Endodermal cell (in vitro differentiated cells): ENCODE measurements around the gene RPUSD2. TPM values are rescaled to one million over a fixed set of nuclear protein-coding genes. Genes with fewer than 3 reads are reported as not detected.

Source experiments
- DNase-seq: peaks from one replicate; pipeline ENCODE4 v3.0.0-alpha.2; 2017
- H3K27ac ChIP-seq: 2 replicates; pipeline ENCODE4 v1.5.1; 2013; ENCODE audit warnings: mild to moderate bottlenecking, low read depth, low read length, moderate library complexity
- H3K27me3 ChIP-seq: 2 replicates; pipeline ENCODE4 v1.6.1; 2013; ENCODE audit warnings: mild to moderate bottlenecking, low read length, moderate library complexity; ENCODE audit not compliant: insufficient read depth, control insufficient read depth, poor library complexity, severe bottlenecking
- H3K36me3 ChIP-seq: 2 replicates; pipeline ENCODE4 v1.7.0; 2013; ENCODE audit warnings: mild to moderate bottlenecking, low read length, moderate library complexity; ENCODE audit not compliant: control insufficient read depth, insufficient read depth
- H3K4me1 ChIP-seq: one replicate; pipeline ENCODE4 v1.7.0; 2013; ENCODE audit warnings: low read length; ENCODE audit not compliant: control insufficient read depth, insufficient read depth
- H3K4me3 ChIP-seq: 2 replicates; pipeline ENCODE4 v1.5.1; 2013; ENCODE audit warnings: mild to moderate bottlenecking, low read length, moderate library complexity
- H3K9ac ChIP-seq: 2 replicates; pipeline ENCODE4 v1.6.1; 2013; ENCODE audit warnings: mild to moderate bottlenecking, low read length, moderate library complexity; ENCODE audit not compliant: poor library complexity, severe bottlenecking; ENCODE audit errors: extremely low read depth
- H3K9me3 ChIP-seq: 2 replicates; pipeline ENCODE4 v1.6.1; 2013; ENCODE audit warnings: mild to moderate bottlenecking, low read length, moderate library complexity; ENCODE audit not compliant: control insufficient read depth
- H3K27ac Mint-ChIP-seq: 2 replicates; pipeline ENCODE4 v1.8.0; 2020; ENCODE audit warnings: mixed read lengths
- H3K27me3 Mint-ChIP-seq: 2 replicates; pipeline ENCODE4 v1.8.0; 2021; ENCODE audit warnings: mild to moderate bottlenecking, mixed read lengths; ENCODE audit not compliant: insufficient read depth
- H3K36me3 Mint-ChIP-seq: 2 replicates; pipeline ENCODE4 v1.8.0; 2020; ENCODE audit warnings: low read depth, mixed read lengths
- H3K4me1 Mint-ChIP-seq: 2 replicates; pipeline ENCODE4 v1.8.0; 2020; ENCODE audit warnings: mixed read lengths
- H3K4me3 Mint-ChIP-seq: 2 replicates; pipeline ENCODE4 v1.8.0; 2020; ENCODE audit warnings: mild to moderate bottlenecking, moderate library complexity, mixed read lengths
- H3K9me3 Mint-ChIP-seq: 2 replicates; pipeline ENCODE4 v1.8.0; 2020; ENCODE audit warnings: mild to moderate bottlenecking, mixed read lengths
- CTCF ChIP-seq: fragments of 200-600 bp; sonication (generic); conservative IDR thresholded peaks from 2 replicates; pipeline ENCODE4 v1.5.0; 2021; ENCODE audit warnings: antibody characterized with exemption, mild to moderate bottlenecking
- WGBS, 2 experiments: methylation state at CpG; one replicate each; pipeline versions ENCODE4 v1.1.5 to v1.1.7; 2013; ENCODE audit warnings: missing lambda C conversion rate in 2 of 2, mixed read lengths in 1 of 2; ENCODE audit not compliant: insufficient coverage in 1 of 2, insufficient read length in 1 of 2; 5-methylcytosine and 5-hydroxymethylcytosine counted together
- total RNA-seq, 2 donors: library from RNA; stranded (reverse); fragmentation: NEBNext Ultra II Directional in 1 of 2; extraction: Animal tissue kit (Norgen Biotek cat#: 25700) in 1 of 2; gene quantifications; 2 replicates in 1 of 2; 3 replicates in 1 of 2; pipeline ENCODE4 v1.2.1, GENCODE V29; 2021

The RPUSD2 gene
- total RNA-seq, 2 donors from 2014 or later = 16.5 to 20.5 TPM

GRCh38 chr15:40613080-40613479 lies 44.0 kb downstream of the RPUSD2 start:
- Histone ChIP-seq H3K27ac (no peak overlapping the region), H3K9me3 (no peaks in the 10 kb centered on the region), H3K36me3 (peaks cover 16% of the 10 kb centered on the region), H3K27me3 (no peaks in the 10 kb centered on the region), H3K4me3 (no peak overlapping the region), H3K4me1 (no peaks in the 10 kb centered on the region), H3K9ac (no peak overlapping the region)
- 75% methylated on average over 3 of the region's 5 CpGs; no CpG with 5 or more reads in 1 of the 2 experiments for WGBS, 2 experiments
- H3K9me3 Mint-ChIP-seq = no peaks in the 10 kb centered on the region
- no peaks in the 10 kb centered on the region for H3K4me1 Mint-ChIP-seq
- no peak overlapping the region for H3K27ac Mint-ChIP-seq
- peaks cover 13% of the 10 kb centered on the region for H3K36me3 Mint-ChIP-seq
- H3K27me3 Mint-ChIP-seq = no peaks in the 10 kb centered on the region
- no peak for TF ChIP-seq CTCF
- DNase-seq = no peak
- no peak overlapping the region for H3K4me3 Mint-ChIP-seq

GRCh38 chr15:40618023-40618422 lies 48.9 kb downstream of the RPUSD2 start:
- no peaks in the 10 kb centered on the region for H3K27me3 ChIP-seq
- H3K9ac ChIP-seq = no peak overlapping the region
- H3K4me1 ChIP-seq = no peaks in the 10 kb centered on the region
- TF ChIP-seq CTCF = no peak
- H3K4me3 ChIP-seq = no peak overlapping the region
- H3K9me3 Mint-ChIP-seq = no peaks in the 10 kb centered on the region
- H3K36me3 ChIP-seq = peaks cover 41% of the 10 kb centered on the region
- 100% methylated on average over 1 of the region's 2 CpGs for WGBS, 2 experiments
- DNase-seq = no peak
- no peak overlapping the region for H3K4me3 Mint-ChIP-seq
- H3K27ac Mint-ChIP-seq = no peak overlapping the region
- H3K27ac ChIP-seq = no peak overlapping the region
- H3K27me3 Mint-ChIP-seq = no peaks in the 10 kb centered on the region
- H3K4me1 Mint-ChIP-seq = no peaks in the 10 kb centered on the region
- peaks cover 29% of the 10 kb centered on the region for H3K36me3 Mint-ChIP-seq
- H3K9me3 ChIP-seq = no peaks in the 10 kb centered on the region

- Histone ChIP-seq H3K27me3 (no peaks in the 10 kb centered on the region), H3K36me3 (peaks cover 41% of the 10 kb centered on the region), H3K9ac (no peak overlapping the region), H3K27ac (no peak overlapping the region), H3K4me3 (no peak overlapping the region), H3K4me1 (no peaks in the 10 kb centered on the region), H3K9me3 (no peaks in the 10 kb centered on the region)
- Mint-ChIP-seq H3K4me3 (no peak overlapping the region), H3K9me3 (no peaks in the 10 kb centered on the region), H3K27ac (no peak overlapping the region), H3K4me1 (no peaks in the 10 kb centered on the region), H3K36me3 (peaks cover 26% of the 10 kb centered on the region), H3K27me3 (no peaks in the 10 kb centered on the region)
- TF ChIP-seq CTCF = no peak
- no peak for DNase-seq
Observed at GRCh38 chr15:40618906-40619305, 49.8 kb downstream of the RPUSD2 start.
